ENCODE measurements around the gene MX2.
A peak's percentile ranks its signal among the peaks of the same experiment; 100 is the strongest.
"Not testable (repeated sequence)": the region's sequence is repeated elsewhere in the genome, so short reads cannot be mapped to it uniquely, and the experiment has no call there.

MX2 gene

GRCh38 chr21:41419921-41420862, 58.4 kb downstream of the MX2 start:
- peak; percentile 90 for DNase-seq

- not testable (repeated sequence) for DNase-seq
These were observed 59.2 kb downstream of the MX2 start for GRCh38 chr21:41420998-41421397.

- DNase-seq, result no peak
These were observed 60.9 kb downstream of the MX2 start for GRCh38 chr21:41422546-41423304.

GRCh38 chr21:41423305-41423636, 61.4 kb downstream of the MX2 start:
- not testable (repeated sequence) for DNase-seq

- DNase-seq, result no peak
These were observed 63.7 kb downstream of the MX2 start for GRCh38 chr21:41425588-41425953.

- DNase-seq, result peak; percentile 73
These were observed 64.3 kb downstream of the MX2 start, which contains the start of gene MX1 for GRCh38 chr21:41425954-41426675. Gene MX1 (plus strand): TSS chr21:41426239. CDS start chr21:41432071, 5,832 bp downstream.

GRCh38 chr21:41426676-41427404, 65.0 kb downstream of the MX2 start:
- peak; percentile 20 for DNase-seq

- no peak for DNase-seq
These were observed 65.7 kb downstream of the MX2 start for GRCh38 chr21:41427556-41427955.

- DNase-seq, result no peak
These were observed 66.5 kb downstream of the MX2 start for GRCh38 chr21:41428311-41428710.

GRCh38 chr21:41428847-41429246, 67.0 kb downstream of the MX2 start:
- DNase-seq, result no peak

GRCh38 chr21:41429305-41429704, 67.5 kb downstream of the MX2 start:
- DNase-seq, result no peak

GRCh38 chr21:41429925-41430491, 68.2 kb downstream of the MX2 start:
- DNase-seq, result no peak

- no peak for DNase-seq
These were observed 70.1 kb downstream of the MX2 start for GRCh38 chr21:41431788-41432548.

GRCh38 chr21:41432562-41433460, 71.0 kb downstream of the MX2 start:
- no peak for DNase-seq

GRCh38 chr21:41433566-41433965, 71.7 kb downstream of the MX2 start:
- DNase-seq, result no peak

- DNase-seq, result no peak
These were observed 73.9 kb downstream of the MX2 start for GRCh38 chr21:41435706-41436105.

GRCh38 chr21:41437729-41438128, 75.9 kb downstream of the MX2 start:
- DNase-seq, result no peak

- no peak for DNase-seq
These were observed 76.7 kb downstream of the MX2 start for GRCh38 chr21:41438425-41439113.

GRCh38 chr21:41439248-41439647, 77.4 kb downstream of the MX2 start:
- no peak for DNase-seq

- no peak for DNase-seq
These were observed 79.7 kb downstream of the MX2 start for GRCh38 chr21:41441546-41441945.
